Coronary artery (tissue), 2 donors: Measurements from ENCODE around the gene WDR82.

Experiments used
- DNase-seq: peaks from one replicate; pipeline ENCODE4 v3.0.0-alpha.2; 2017; ENCODE audit warnings: low spot score
- H3K27ac ChIP-seq, 2 donors: fragments of 200-600 bp; sonication (generic); one replicate each; pipeline ENCODE4 v1.5.1; 2016 to 2019
- H3K4me3 ChIP-seq: fragments of 200-600 bp; sonication (generic); 2 replicates; pipeline ENCODE4 v1.5.1; 2016; ENCODE audit warnings: mild to moderate bottlenecking, moderate library complexity
- CTCF ChIP-seq: fragments of 200-600 bp; sonication (generic); IDR thresholded peaks from one replicate; pipeline ENCODE4 v1.5.1; 2019; ENCODE audit warnings: antibody characterized with exemption

WDR82 gene

GRCh38 chr3:52236424-52236886 lies 42.0 kb downstream of the WDR82 start:
- H3K4me3 ChIP-seq: no peak overlapping the region
- no peak for TF ChIP-seq CTCF
- peak overlapping the region in 1 of 2 donors; percentile 97 for H3K27ac ChIP-seq
- no peak for DNase-seq

GRCh38 chr3:52234516-52235447 lies 43.7 kb downstream of the WDR82 start:
- TF ChIP-seq CTCF: no peak
- peak; percentile 72 for DNase-seq
- Histone ChIP-seq H3K27ac (peak overlapping the region in 1 of 2 donors; percentile 20), H3K4me3 (no peak overlapping the region)

- H3K27ac ChIP-seq: peak overlapping the region in 1 of 2 donors; percentile 20
- no peak for TF ChIP-seq CTCF
- H3K4me3 ChIP-seq: no peak overlapping the region
- no peak for DNase-seq
These were observed 44.5 kb downstream of the WDR82 start for GRCh38 chr3:52233968-52234367.

- no peak for DNase-seq
- no peak for TF ChIP-seq CTCF
- no peak overlapping the region for H3K27ac ChIP-seq
- no peak overlapping the region for H3K4me3 ChIP-seq
These were observed 45.3 kb downstream of the WDR82 start for GRCh38 chr3:52233108-52233591.

- no peak for TF ChIP-seq CTCF
- H3K4me3 ChIP-seq: no peak overlapping the region
- no peak overlapping the region for H3K27ac ChIP-seq
- no peak for DNase-seq
These were observed 46.0 kb downstream of the WDR82 start for GRCh38 chr3:52232279-52233107.

- peak; percentile 72 for TF ChIP-seq CTCF
- Histone ChIP-seq H3K4me3 (no peak overlapping the region), H3K27ac (no peak overlapping the region)
- peak; percentile 77 for DNase-seq
These were observed 46.8 kb downstream of the WDR82 start for GRCh38 chr3:52231502-52232278.
